GM12874 (cell line): ENCODE data around the gene CRMP1.

Experiments
- CTCF ChIP-seq: IDR thresholded peaks from 2 replicates; pipeline ENCODE4 v1.5.1; 2011; ENCODE audit warnings: low read depth, mild to moderate bottlenecking, control low read depth, low read length, moderate library complexity; ENCODE audit not compliant: insufficient read depth

Gene CRMP1

GRCh38 chr4:5865896-5866599, 26.8 kb downstream of the CRMP1 start:
- no peak for TF ChIP-seq CTCF

- TF ChIP-seq CTCF = no peak
Measured at GRCh38 chr4:5863461-5864113, 29.3 kb downstream of the CRMP1 start.

GRCh38 chr4:5858020-5858769, 34.7 kb downstream of the CRMP1 start:
- TF ChIP-seq CTCF = no peak

- no peak for TF ChIP-seq CTCF
Measured at GRCh38 chr4:5857199-5857598, 35.7 kb downstream of the CRMP1 start.

GRCh38 chr4:5854929-5855328, 38.0 kb downstream of the CRMP1 start:
- TF ChIP-seq CTCF = no peak

- TF ChIP-seq CTCF = no peak
Measured at GRCh38 chr4:5852523-5853202, 40.2 kb downstream of the CRMP1 start.

- TF ChIP-seq CTCF = no peak
Measured at GRCh38 chr4:5851637-5852301, 41.1 kb downstream of the CRMP1 start.
